Colonic mucosa (tissue), 4 donors: ENCODE results near the gene RBM19. TPM values are rescaled to one million over a fixed set of nuclear protein-coding genes. Genes with fewer than 3 reads are reported as not detected.

Source experiments
- DNase-seq: peaks from one replicate; pipeline ENCODE4 v3.0.0-alpha.2; 2020
- H3K27ac ChIP-seq: fragments of 200-600 bp; one replicate; pipeline ENCODE4 v1.8.0; 2021
- H3K27me3 ChIP-seq: fragments of 200-600 bp; one replicate; pipeline ENCODE4 v1.8.0; 2021
- H3K36me3 ChIP-seq: fragments of 200-600 bp; one replicate; pipeline ENCODE4 v1.8.0; 2021
- H3K4me1 ChIP-seq: fragments of 200-600 bp; one replicate; pipeline ENCODE4 v1.8.0; 2021; ENCODE audit warnings: mild to moderate bottlenecking
- H3K4me3 ChIP-seq: fragments of 200-600 bp; one replicate; pipeline ENCODE4 v1.8.0; 2021
- H3K9ac ChIP-seq, 2 donors: one replicate each; pipeline ENCODE4 v1.7.0; 2013; ENCODE audit warnings: control low read depth in 2 of 2, low read depth in 2 of 2, low read length in 2 of 2
- H3K9me3 ChIP-seq: fragments of 200-600 bp; one replicate; pipeline ENCODE4 v1.8.0; 2021
- CTCF ChIP-seq: fragments of 200-600 bp; IDR thresholded peaks from one replicate; pipeline ENCODE4 v1.8.0; 2022; ENCODE audit warnings: antibody characterized with exemption, mild to moderate bottlenecking
- intact Hi-C: fragments of 100-400 bp; cut with DNase I; formaldehyde crosslinking; loops from one replicate; pipeline ENCODE4 v1.14.1; 2022
- total RNA-seq, 2 donors: library from RNA; stranded (reverse); fragmentation: NEBNext Ultra II Directional in 1 of 2; extraction: Animal tissue kit (Norgen Biotek cat#: 25700) in 1 of 2; gene quantifications; one replicate each; pipeline ENCODE4 v1.2.1, GENCODE V29; 2021
- donor health status: healthy.
- donor health status: DM: no; HTN: no; CAD: no.
- donor health status: DM: no; HTN: no; CAD: no.

Gene RBM19
- total RNA-seq, 2 donors from 2014 or later = 13.5 to 33.1 TPM

- Histone ChIP-seq H3K27ac (no peak overlapping the region), H3K9ac (no peak overlapping the region), H3K9me3 (no peaks in the 10 kb centered on the region), H3K4me3 (no peak overlapping the region), H3K4me1 (no peaks in the 10 kb centered on the region), H3K36me3 (no peaks in the 10 kb centered on the region), H3K27me3 (no peaks in the 10 kb centered on the region)
- intact Hi-C loops = no loop called here
- no peak for DNase-seq
- no peak for TF ChIP-seq CTCF
These were observed 29.7 kb downstream of the RBM19 start for GRCh38 chr12:113936460-113936859.

- H3K9me3 ChIP-seq = no peaks in the 10 kb centered on the region
- intact Hi-C loops = no loop called here
- H3K27ac ChIP-seq = no peak overlapping the region
- no peaks in the 10 kb centered on the region for H3K36me3 ChIP-seq
- DNase-seq = no peak
- H3K4me1 ChIP-seq = no peaks in the 10 kb centered on the region
- H3K27me3 ChIP-seq = no peaks in the 10 kb centered on the region
- no peak overlapping the region for H3K4me3 ChIP-seq
- H3K9ac ChIP-seq = no peak overlapping the region
- TF ChIP-seq CTCF = no peak
These were observed 30.7 kb downstream of the RBM19 start for GRCh38 chr12:113935459-113935858.

- Histone ChIP-seq H3K4me3 (no peak overlapping the region), H3K4me1 (no peaks in the 10 kb centered on the region), H3K27me3 (no peaks in the 10 kb centered on the region), H3K9ac (no peak overlapping the region), H3K9me3 (no peaks in the 10 kb centered on the region), H3K36me3 (no peaks in the 10 kb centered on the region), H3K27ac (no peak overlapping the region)
- DNase-seq = no peak
- intact Hi-C loops = no loop called here
- no peak for TF ChIP-seq CTCF
These were observed 31.2 kb downstream of the RBM19 start for GRCh38 chr12:113934946-113935345.

GRCh38 chr12:113934060-113934814 lies 31.9 kb downstream of the RBM19 start:
- no peak for TF ChIP-seq CTCF
- no peaks in the 10 kb centered on the region for H3K4me1 ChIP-seq
- no peaks in the 10 kb centered on the region for H3K36me3 ChIP-seq
- H3K9ac ChIP-seq = no peak overlapping the region
- no peak overlapping the region for H3K27ac ChIP-seq
- H3K9me3 ChIP-seq = no peaks in the 10 kb centered on the region
- H3K27me3 ChIP-seq = no peaks in the 10 kb centered on the region
- DNase-seq = no peak
- intact Hi-C loops = no loop called here
- H3K4me3 ChIP-seq = no peak overlapping the region

- no peak overlapping the region for H3K4me3 ChIP-seq
- intact Hi-C loops = no loop called here
- H3K9ac ChIP-seq = no peak overlapping the region
- no peak for DNase-seq
- H3K27me3 ChIP-seq = no peaks in the 10 kb centered on the region
- no peaks in the 10 kb centered on the region for H3K36me3 ChIP-seq
- H3K9me3 ChIP-seq = no peaks in the 10 kb centered on the region
- no peak overlapping the region for H3K27ac ChIP-seq
- no peak for TF ChIP-seq CTCF
- H3K4me1 ChIP-seq = no peaks in the 10 kb centered on the region
These were observed 32.8 kb downstream of the RBM19 start for GRCh38 chr12:113933201-113933786.
